GM21390 (cell line): ENCODE measurements around the gene LTBP3.
"Not testable (repeated sequence)": the region's sequence is repeated elsewhere in the genome, so short reads cannot be mapped to it uniquely, and the experiment has no call there.

ENCODE experiments used
- ATAC-seq: cut with Tn5 transposase; IDR thresholded peaks from one replicate; pipeline ENCODE4 v1.9.1; 2021; ENCODE audit not compliant: unreplicated experiment

The LTBP3 gene

GRCh38 chr11:65538232-65538914 lies 19.8 kb downstream of the LTBP3 start:
- ATAC-seq = no peak

- no peak for ATAC-seq
Measured at GRCh38 chr11:65537620-65538231, 20.4 kb downstream of the LTBP3 start.

GRCh38 chr11:65537296-65537597 lies 20.9 kb downstream of the LTBP3 start:
- ATAC-seq = no peak

- no peak for ATAC-seq
Measured at GRCh38 chr11:65536412-65537295, 21.5 kb downstream of the LTBP3 start.

- ATAC-seq = no peak
Measured at GRCh38 chr11:65535102-65535501, 23.1 kb downstream of the LTBP3 start.

GRCh38 chr11:65532388-65533064 lies 25.6 kb downstream of the LTBP3 start:
- ATAC-seq = no peak

GRCh38 chr11:65530157-65530496 lies 28.0 kb downstream of the LTBP3 start:
- no peak for ATAC-seq

- ATAC-seq = no peak
Measured at GRCh38 chr11:65529475-65530156, 28.5 kb downstream of the LTBP3 start.

GRCh38 chr11:65528819-65529350 lies 29.3 kb downstream of the LTBP3 start:
- ATAC-seq = no peak

GRCh38 chr11:65526744-65527143 lies 31.4 kb downstream of the LTBP3 start:
- ATAC-seq = no peak

- ATAC-seq = no peak
Measured at GRCh38 chr11:65525546-65526480, 32.3 kb downstream of the LTBP3 start.

- peak; percentile 48 for ATAC-seq
Measured at GRCh38 chr11:65524741-65525545, 33.2 kb downstream of the LTBP3 start, which contains the start of gene SCYL1. TSS of gene SCYL1 (plus strand) at chr11:65525083. CDS start at chr11:65525154, 71 bp downstream.

GRCh38 chr11:65524014-65524740 lies 34.0 kb downstream of the LTBP3 start:
- no peak for ATAC-seq

- not testable (repeated sequence) for ATAC-seq
Measured at GRCh38 chr11:65523631-65523968, 34.6 kb downstream of the LTBP3 start.

- not testable (repeated sequence) for ATAC-seq
Measured at GRCh38 chr11:65522718-65523630, 35.2 kb downstream of the LTBP3 start.

- ATAC-seq = not testable (repeated sequence)
Measured at GRCh38 chr11:65521777-65522521, 36.2 kb downstream of the LTBP3 start.
